Uterus (tissue), 4 donors: Measurements from ENCODE around the gene CLHC1. TPM values are rescaled to one million over a fixed set of nuclear protein-coding genes. Genes with fewer than 3 reads are reported as not detected.
"Not testable (repeated sequence)": the region's sequence is repeated elsewhere in the genome, so short reads cannot be mapped to it uniquely, and the experiment has no call there.

Experiments used
- DNase-seq, 2 donors: peaks; one replicate each; pipeline ENCODE4 v3.0.0-alpha.2; 2019 to 2020
- H3K27ac ChIP-seq, 2 donors: fragments of 200-600 bp; sonication (generic); 1 replicate in 1 of 2; 2 replicates in 1 of 2; pipeline ENCODE4 v1.5.1; 2016 to 2018
- H3K27me3 ChIP-seq, 2 donors: fragments of 200-600 bp; sonication (generic); one replicate each; pipeline ENCODE4 v1.5.1; 2018 to 2019; ENCODE audit warnings: control low read depth in 1 of 2
- H3K36me3 ChIP-seq, 2 donors: fragments of 200-600 bp; sonication (generic); one replicate each; pipeline ENCODE4 v1.5.1; 2019; ENCODE audit warnings: control low read depth in 1 of 2
- H3K4me1 ChIP-seq, 2 donors: fragments of 200-600 bp; sonication (generic); one replicate each; pipeline ENCODE4 v1.5.1; 2018 to 2019; ENCODE audit warnings: control low read depth in 1 of 2
- H3K4me3 ChIP-seq, 2 donors: fragments of 200-600 bp; sonication (generic); 1 replicate in 1 of 2; 2 replicates in 1 of 2; pipeline ENCODE4 v1.5.1; 2018 to 2019; ENCODE audit warnings: mild to moderate bottlenecking in 1 of 2
- H3K9me3 ChIP-seq, 2 donors: fragments of 200-600 bp; sonication (generic); one replicate each; pipeline ENCODE4 v1.5.1; 2019; ENCODE audit warnings: control low read depth in 1 of 2
- CTCF ChIP-seq, 4 experiments: fragments of 200-600 bp in 2 of 4; fragments of 450-650 bp in 2 of 4; sonication (generic) in 2 of 4; IDR thresholded peaks; one replicate each; pipeline ENCODE4 v1.5.1; 2016 to 2019; ENCODE audit warnings: antibody characterized with exemption in 4 of 4, mild to moderate bottlenecking in 2 of 4, moderate library complexity in 1 of 4
- POLR2A ChIP-seq, 2 donors: fragments of 450-650 bp; IDR thresholded peaks; one replicate each; pipeline ENCODE4 v1.6.1; 2016; ENCODE audit warnings: antibody characterized with exemption in 2 of 2, mild to moderate bottlenecking in 1 of 2, moderate library complexity in 1 of 2
- intact Hi-C: fragments of 100-400 bp; cut with DNase I; formaldehyde crosslinking; loops from one replicate; pipeline ENCODE4 v1.15.1; 2023; ENCODE audit warnings: low total_unique reads
- total RNA-seq, 4 donors: library from RNA; depleted of rRNA in 3 of 4; stranded (reverse); fragments of >200 nt in 3 of 4; gene quantifications; one replicate each; pipeline versions ENCODE4 v1.1.0 to v1.2.4, GENCODE V29; 2014 to 2023
- donor health status: DM: yes; HTN: yes; CAD: no.

Gene CLHC1
- total RNA-seq, 4 donors from 2014 or later, result 0.51 to 52.7 (median 13.2) TPM

GRCh38 chr2:55269645-55269990 is 37.5 kb upstream of the CLHC1 start:
- no peak for DNase-seq
- intact Hi-C loops, result no loop called here

GRCh38 chr2:55268907-55269644 is 37.0 kb upstream of the CLHC1 start, which contains the start of gene MTIF2:
MTIF2 (minus strand) TSS chr2:55269231; CDS start chr2:55263858, 5,373 bp downstream.
- H3K36me3 ChIP-seq, result no peaks in the 10 kb centered on the region
- H3K4me1 ChIP-seq, result no peaks in the 10 kb centered on the region
- TF ChIP-seq CTCF (IDR thresholded peaks at IDR 0.05) (peak in 3 of 4 experiments; percentile 3 to 26 (median 24)), POLR2A (IDR thresholded peaks at IDR 0.05) (no peak)
- intact Hi-C loops, result no loop called here
- peak within 1 kb of the TSS; percentile 45 to 62 for H3K4me3 ChIP-seq
- peak; percentile 92 to 95 for DNase-seq
- no peaks in the 10 kb centered on the region for H3K27me3 ChIP-seq
- H3K27ac ChIP-seq, result peak within 1 kb of the TSS; percentile 86 to 87
- no peaks in the 10 kb centered on the region for H3K9me3 ChIP-seq

More at GRCh38 chr2:55269645-55269990, 37.5 kb upstream of the CLHC1 start:
- H3K36me3 ChIP-seq, result no peaks in the 10 kb centered on the region
- no peaks in the 10 kb centered on the region for H3K4me1 ChIP-seq
- no peaks in the 10 kb centered on the region for H3K9me3 ChIP-seq
- peak overlapping the region; percentile 45 to 62 for H3K4me3 ChIP-seq
- peak overlapping the region; percentile 86 to 87 for H3K27ac ChIP-seq
- TF ChIP-seq CTCF (IDR thresholded peaks at IDR 0.05) (no peak), POLR2A (IDR thresholded peaks at IDR 0.05) (no peak)
- H3K27me3 ChIP-seq, result no peaks in the 10 kb centered on the region

DNA sequence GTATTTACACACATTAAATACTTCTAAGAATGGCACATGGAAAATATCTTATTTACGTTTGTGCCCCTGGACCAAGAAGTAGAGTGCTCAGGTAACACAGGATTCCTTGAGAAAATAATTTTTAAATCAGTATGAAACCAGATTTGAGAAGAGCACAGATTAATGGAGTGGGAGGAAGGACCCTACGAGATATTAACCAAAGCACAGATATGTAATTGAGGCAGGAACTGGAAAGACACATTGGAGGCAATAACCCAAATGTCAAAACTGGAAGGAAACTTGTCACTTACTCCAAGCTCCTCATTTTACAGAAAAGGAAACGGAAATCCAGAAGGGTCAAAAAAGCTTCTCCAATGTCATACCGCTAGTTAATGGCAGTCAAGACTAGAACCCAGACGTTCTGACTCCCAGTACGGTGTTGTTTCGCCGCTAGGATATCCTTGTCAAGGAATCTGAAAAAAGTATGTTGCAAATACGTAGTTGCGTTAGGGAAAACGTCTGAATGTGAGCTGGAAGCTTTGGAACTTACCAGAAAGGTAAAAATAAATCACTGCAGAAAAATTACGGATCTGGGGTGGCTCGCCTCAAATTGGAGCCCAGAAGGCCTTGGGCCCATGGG is 36.3 kb upstream of the CLHC1 start:
- no peaks in the 10 kb centered on the region for H3K9me3 ChIP-seq
- DNase-seq, result no peak
- no peaks in the 10 kb centered on the region for H3K27me3 ChIP-seq
- peak overlapping the region; percentile 86 to 87 for H3K27ac ChIP-seq
- intact Hi-C loops, result no loop called here
- no peaks in the 10 kb centered on the region for H3K36me3 ChIP-seq
- peak overlapping the region; percentile 45 to 62 for H3K4me3 ChIP-seq
- TF ChIP-seq POLR2A (IDR thresholded peaks at IDR 0.05), result no peak
- TF ChIP-seq CTCF (IDR thresholded peaks at IDR 0.05), result no peak
- H3K4me1 ChIP-seq, result no peaks in the 10 kb centered on the region

- H3K27ac ChIP-seq, intact Hi-C loops, H3K4me3 ChIP-seq, H3K4me1 ChIP-seq, DNase-seq, H3K27me3 ChIP-seq, H3K36me3 ChIP-seq, H3K9me3 ChIP-seq: not testable (repeated sequence)
Measured at GRCh38 chr2:55259586-55259985, 27.5 kb upstream of the CLHC1 start.

- Histone ChIP-seq H3K9me3 (no peaks in the 10 kb centered on the region), H3K4me3 (no peak overlapping the region), H3K36me3 (no peaks in the 10 kb centered on the region), H3K27me3 (no peaks in the 10 kb centered on the region), H3K27ac (no peak overlapping the region), H3K4me1 (no peaks in the 10 kb centered on the region)
- TF ChIP-seq POLR2A (IDR thresholded peaks at IDR 0.05), result no peak
- intact Hi-C loops, result no loop called here
- DNase-seq, result no peak
Measured at GRCh38 chr2:55252832-55253231, 20.7 kb upstream of the CLHC1 start.

DNA sequence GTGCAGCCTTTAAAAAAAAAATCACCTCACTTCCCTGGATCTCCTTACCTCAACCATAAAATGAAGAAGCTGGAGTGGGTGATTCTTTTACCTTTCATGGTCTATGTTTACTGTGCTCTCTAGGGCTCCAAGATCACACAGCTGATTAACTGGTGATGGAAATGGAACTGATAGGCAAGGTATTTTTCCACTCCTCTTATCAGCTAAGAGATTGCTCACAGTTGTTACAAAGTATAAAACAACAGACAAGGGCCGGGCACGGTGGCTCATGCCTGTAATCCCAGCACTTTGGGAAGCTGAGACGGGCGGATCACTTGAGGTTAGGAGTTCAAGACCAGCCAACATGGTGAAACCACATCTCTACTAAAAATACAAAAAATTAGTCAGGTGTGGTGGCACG is 14.9 kb upstream of the CLHC1 start:
- intact Hi-C loops, result no loop called here

More for the DNA sequence above, 14.9 kb upstream of the CLHC1 start:
- no peaks in the 10 kb centered on the region for H3K9me3 ChIP-seq
- H3K27me3 ChIP-seq, result no peaks in the 10 kb centered on the region
- no peak for TF ChIP-seq POLR2A (IDR thresholded peaks at IDR 0.05)
- TF ChIP-seq CTCF (IDR thresholded peaks at IDR 0.05), result no peak
- no peak for DNase-seq
- H3K27ac ChIP-seq, result no peak overlapping the region
- H3K4me1 ChIP-seq, result no peaks in the 10 kb centered on the region
- H3K36me3 ChIP-seq, result no peaks in the 10 kb centered on the region
- no peak overlapping the region for H3K4me3 ChIP-seq
